ENCODE measurements around the gene BCAP31. TPM values are rescaled to one million over a fixed set of nuclear protein-coding genes. Genes with fewer than 3 reads are reported as not detected.
A peak's percentile ranks its signal among the peaks of the same experiment; 100 is the strongest.
"Not testable (repeated sequence)": the region's sequence is repeated elsewhere in the genome, so short reads cannot be mapped to it uniquely, and the experiment has no call there.

Gene BCAP31
- total RNA-seq, 2 experiments from 2014 or later: 140 to 141 TPM

- ATAC-seq (ENCODE audit: low read depth); DNase-seq; H3K9me3 Mint-ChIP-seq; H3K4me1 Mint-ChIP-seq; H3K36me3 Mint-ChIP-seq; H3K27me3 Mint-ChIP-seq; H3K27ac Mint-ChIP-seq; H3K4me3 Mint-ChIP-seq; POLR2A ChIA-PET: not testable (repeated sequence)
Measured at GRCh38 chrX:153704631-153705402, 19.4 kb downstream of the BCAP31 start.

GRCh38 chrX:153704021-153704526, 20.1 kb downstream of the BCAP31 start:
- DNase-seq (no peak), ATAC-seq (ENCODE audit: low read depth) (no peak)
- no peaks in the 10 kb centered on the region for H3K36me3 Mint-ChIP-seq
- no peaks in the 10 kb centered on the region for H3K27me3 Mint-ChIP-seq
- H3K9me3 Mint-ChIP-seq: no peaks in the 10 kb centered on the region
- H3K4me3 Mint-ChIP-seq: no peak overlapping the region
- H3K27ac Mint-ChIP-seq: no peak overlapping the region
- POLR2A ChIA-PET: no interaction called here
- no peaks in the 10 kb centered on the region for H3K4me1 Mint-ChIP-seq

- DNase-seq: no peak
- no peak for ATAC-seq (ENCODE audit: low read depth)
- H3K27ac Mint-ChIP-seq: no peak overlapping the region
- H3K9me3 Mint-ChIP-seq: no peaks in the 10 kb centered on the region
- H3K27me3 Mint-ChIP-seq: no peaks in the 10 kb centered on the region
- no peak overlapping the region for H3K4me3 Mint-ChIP-seq
- H3K4me1 Mint-ChIP-seq: no peaks in the 10 kb centered on the region
- POLR2A ChIA-PET: no interaction called here
- H3K36me3 Mint-ChIP-seq: no peaks in the 10 kb centered on the region
Measured at GRCh38 chrX:153703036-153703370, 21.2 kb downstream of the BCAP31 start.

- H3K27me3 Mint-ChIP-seq: no peaks in the 10 kb centered on the region
- POLR2A ChIA-PET: no interaction called here
- ATAC-seq (ENCODE audit: low read depth): no peak
- no peak for DNase-seq
- no peaks in the 10 kb centered on the region for H3K4me1 Mint-ChIP-seq
- no peaks in the 10 kb centered on the region for H3K9me3 Mint-ChIP-seq
- no peak overlapping the region for H3K4me3 Mint-ChIP-seq
- no peak overlapping the region for H3K27ac Mint-ChIP-seq
- no peaks in the 10 kb centered on the region for H3K36me3 Mint-ChIP-seq
Measured at GRCh38 chrX:153702336-153703035, 21.7 kb downstream of the BCAP31 start.

- no peaks in the 10 kb centered on the region for H3K9me3 Mint-ChIP-seq
- POLR2A ChIA-PET: no interaction called here
- DNase-seq: no peak
- no peaks in the 10 kb centered on the region for H3K4me1 Mint-ChIP-seq
- no peak overlapping the region for H3K4me3 Mint-ChIP-seq
- H3K36me3 Mint-ChIP-seq: peaks cover 1% of the 10 kb centered on the region
- H3K27ac Mint-ChIP-seq: no peak overlapping the region
- H3K27me3 Mint-ChIP-seq: no peaks in the 10 kb centered on the region
- no peak for ATAC-seq (ENCODE audit: low read depth)
Measured at GRCh38 chrX:153701706-153702105, 22.5 kb downstream of the BCAP31 start.

- Mint-ChIP-seq H3K9me3 (no peaks in the 10 kb centered on the region), H3K36me3 (peaks cover 1% of the 10 kb centered on the region), H3K27ac (no peak overlapping the region), H3K4me1 (no peaks in the 10 kb centered on the region), H3K4me3 (no peak overlapping the region), H3K27me3 (no peaks in the 10 kb centered on the region)
- ATAC-seq (ENCODE audit: low read depth) (no peak), DNase-seq (no peak)
- POLR2A ChIA-PET: no interaction called here
Measured at GRCh38 chrX:153700967-153701366, 23.2 kb downstream of the BCAP31 start.

- H3K4me1 Mint-ChIP-seq: no peaks in the 10 kb centered on the region
- peaks cover 1% of the 10 kb centered on the region for H3K36me3 Mint-ChIP-seq
- POLR2A ChIA-PET: no interaction called here
- H3K27me3 Mint-ChIP-seq: no peaks in the 10 kb centered on the region
- H3K4me3 Mint-ChIP-seq: no peak overlapping the region
- no peak for DNase-seq
- H3K9me3 Mint-ChIP-seq: no peaks in the 10 kb centered on the region
- H3K27ac Mint-ChIP-seq: no peak overlapping the region
- no peak for ATAC-seq (ENCODE audit: low read depth)
Measured at GRCh38 chrX:153700376-153700945, 23.7 kb downstream of the BCAP31 start.

GRCh38 chrX:153699784-153700371, 24.3 kb downstream of the BCAP31 start:
- DNase-seq; H3K27me3 Mint-ChIP-seq; H3K27ac Mint-ChIP-seq; ATAC-seq (ENCODE audit: low read depth); H3K4me1 Mint-ChIP-seq; H3K36me3 Mint-ChIP-seq; H3K9me3 Mint-ChIP-seq; POLR2A ChIA-PET; H3K4me3 Mint-ChIP-seq: not testable (repeated sequence)

GRCh38 chrX:153699210-153699783, 24.9 kb downstream of the BCAP31 start:
- H3K9me3 Mint-ChIP-seq; H3K36me3 Mint-ChIP-seq; POLR2A ChIA-PET; H3K27ac Mint-ChIP-seq; DNase-seq; H3K4me3 Mint-ChIP-seq; H3K4me1 Mint-ChIP-seq; ATAC-seq (ENCODE audit: low read depth); H3K27me3 Mint-ChIP-seq: not testable (repeated sequence)

- ATAC-seq (ENCODE audit: low read depth): no peak
- Mint-ChIP-seq H3K4me1 (no peaks in the 10 kb centered on the region), H3K27me3 (no peaks in the 10 kb centered on the region), H3K9me3 (no peaks in the 10 kb centered on the region), H3K27ac (peak overlapping the region; percentile 42), H3K36me3 (peaks cover 1% of the 10 kb centered on the region), H3K4me3 (no peak overlapping the region)
- POLR2A ChIA-PET: no interaction called here
- no peak for DNase-seq
Measured at GRCh38 chrX:153697924-153698865, 26.0 kb downstream of the BCAP31 start.

GRCh38 chrX:153696986-153697722, 27.0 kb downstream of the BCAP31 start:
- H3K9me3 Mint-ChIP-seq; H3K27me3 Mint-ChIP-seq; DNase-seq; POLR2A ChIA-PET; H3K4me1 Mint-ChIP-seq; H3K4me3 Mint-ChIP-seq; H3K36me3 Mint-ChIP-seq; H3K27ac Mint-ChIP-seq; ATAC-seq (ENCODE audit: low read depth): not testable (repeated sequence)

- DNase-seq; POLR2A ChIA-PET; H3K27me3 Mint-ChIP-seq; H3K36me3 Mint-ChIP-seq; ATAC-seq (ENCODE audit: low read depth); H3K27ac Mint-ChIP-seq; H3K4me1 Mint-ChIP-seq; H3K9me3 Mint-ChIP-seq; H3K4me3 Mint-ChIP-seq: not testable (repeated sequence)
Measured at GRCh38 chrX:153696538-153696937, 27.6 kb downstream of the BCAP31 start.
